NOMO-1 (cell line): ENCODE results near the gene RAB4B.
"Not testable (repeated sequence)": the region's sequence is repeated elsewhere in the genome, so short reads cannot be mapped to it uniquely, and the experiment has no call there.

Experiments used
- DNase-seq, 2 experiments: peaks; one replicate each; lab custom pipeline; 2025; ENCODE audit not compliant: unreplicated experiment in 2 of 2; lab: John Stamatoyannopoulos, UW

Gene RAB4B

GRCh38 chr19:40842012-40842411 is 64.0 kb downstream of the RAB4B start:
- not testable (repeated sequence) for DNase-seq

GRCh38 chr19:40842997-40843652 is 65.1 kb downstream of the RAB4B start:
- not testable (repeated sequence) for DNase-seq

DNA sequence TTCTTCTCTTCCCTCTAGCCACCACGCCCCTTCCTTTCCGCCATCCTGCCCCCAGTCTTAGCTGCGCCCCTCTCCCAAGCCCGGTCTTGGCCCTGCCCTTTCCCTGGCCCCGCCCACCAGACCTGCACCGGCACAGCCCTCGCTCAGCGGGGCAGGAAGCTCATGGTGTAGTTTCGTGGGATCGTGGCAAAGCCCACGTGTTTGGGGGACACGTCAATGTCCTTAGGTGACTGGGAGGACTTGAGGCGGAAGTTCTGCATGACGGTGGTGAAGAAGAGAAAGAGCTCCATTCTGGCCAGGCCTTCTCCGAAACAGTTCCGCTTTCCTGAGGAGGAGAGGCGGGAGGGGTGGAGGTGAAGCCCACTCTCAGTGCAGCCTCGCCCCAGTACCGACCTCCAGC is 65.6 kb downstream of the RAB4B start:
- DNase-seq, result not testable (repeated sequence)
